ENCODE measurements around the gene MAGOH. TPM values are rescaled to one million over a fixed set of nuclear protein-coding genes. Genes with fewer than 3 reads are reported as not detected.

MAGOH gene
- total and polyA plus RNA-seq, 9 of the 15 experiments (the other 6 are each of a cell fraction or from before 2014, with no cell fraction given) = 102 to 342 (median 135) TPM

GRCh38 chr1:53182111-53182593, 56.2 kb downstream of the MAGOH start (continued):
- TF ChIP-seq, protein P1, sequence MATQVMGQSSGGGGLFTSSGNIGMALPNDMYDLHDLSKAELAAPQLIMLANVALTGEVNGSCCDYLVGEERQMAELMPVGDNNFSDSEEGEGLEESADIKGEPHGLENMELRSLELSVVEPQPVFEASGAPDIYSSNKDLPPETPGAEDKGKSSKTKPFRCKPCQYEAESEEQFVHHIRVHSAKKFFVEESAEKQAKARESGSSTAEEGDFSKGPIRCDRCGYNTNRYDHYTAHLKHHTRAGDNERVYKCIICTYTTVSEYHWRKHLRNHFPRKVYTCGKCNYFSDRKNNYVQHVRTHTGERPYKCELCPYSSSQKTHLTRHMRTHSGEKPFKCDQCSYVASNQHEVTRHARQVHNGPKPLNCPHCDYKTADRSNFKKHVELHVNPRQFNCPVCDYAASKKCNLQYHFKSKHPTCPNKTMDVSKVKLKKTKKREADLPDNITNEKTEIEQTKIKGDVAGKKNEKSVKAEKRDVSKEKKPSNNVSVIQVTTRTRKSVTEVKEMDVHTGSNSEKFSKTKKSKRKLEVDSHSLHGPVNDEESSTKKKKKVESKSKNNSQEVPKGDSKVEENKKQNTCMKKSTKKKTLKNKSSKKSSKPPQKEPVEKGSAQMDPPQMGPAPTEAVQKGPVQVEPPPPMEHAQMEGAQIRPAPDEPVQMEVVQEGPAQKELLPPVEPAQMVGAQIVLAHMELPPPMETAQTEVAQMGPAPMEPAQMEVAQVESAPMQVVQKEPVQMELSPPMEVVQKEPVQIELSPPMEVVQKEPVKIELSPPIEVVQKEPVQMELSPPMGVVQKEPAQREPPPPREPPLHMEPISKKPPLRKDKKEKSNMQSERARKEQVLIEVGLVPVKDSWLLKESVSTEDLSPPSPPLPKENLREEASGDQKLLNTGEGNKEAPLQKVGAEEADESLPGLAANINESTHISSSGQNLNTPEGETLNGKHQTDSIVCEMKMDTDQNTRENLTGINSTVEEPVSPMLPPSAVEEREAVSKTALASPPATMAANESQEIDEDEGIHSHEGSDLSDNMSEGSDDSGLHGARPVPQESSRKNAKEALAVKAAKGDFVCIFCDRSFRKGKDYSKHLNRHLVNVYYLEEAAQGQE (IDR thresholded peaks at IDR 0.05; ENCODE audit: borderline replicate concordance) = peak; percentile 58; the same call in 1 of the 2 replicates
- TF ChIP-seq, protein P1 (CRISPR knock-in tag; IDR thresholded peaks at IDR 0.05; ENCODE audit: low read depth) = no peak
- TF ChIP-seq MGA (IDR thresholded peaks at IDR 0.05) (peak; percentile 32; the same call in 1 of the 2 replicates), SMARCC2 (IDR thresholded peaks at IDR 0.05; ENCODE audit: low read depth) (no peak), CC2D1A (IDR thresholded peaks at IDR 0.05) (no peak), ZNF274 (IDR thresholded peaks at IDR 0.05; ENCODE audit: borderline replicate concordance, low read depth, low read length) (no peak)

Measured in K562 (cell line).